HG03558 (cell line): ENCODE data around the gene CHST4.
"Not testable (repeated sequence)": the region's sequence is repeated elsewhere in the genome, so short reads cannot be mapped to it uniquely, and the experiment has no call there.

Experiments used
- ATAC-seq: cut with Tn5 transposase; IDR thresholded peaks from one replicate; pipeline ENCODE4 v1.9.1; 2021; ENCODE audit warnings: moderate number of reproducible peaks; ENCODE audit not compliant: unreplicated experiment; ENCODE audit errors: extremely low read depth

CHST4 gene

DNA sequence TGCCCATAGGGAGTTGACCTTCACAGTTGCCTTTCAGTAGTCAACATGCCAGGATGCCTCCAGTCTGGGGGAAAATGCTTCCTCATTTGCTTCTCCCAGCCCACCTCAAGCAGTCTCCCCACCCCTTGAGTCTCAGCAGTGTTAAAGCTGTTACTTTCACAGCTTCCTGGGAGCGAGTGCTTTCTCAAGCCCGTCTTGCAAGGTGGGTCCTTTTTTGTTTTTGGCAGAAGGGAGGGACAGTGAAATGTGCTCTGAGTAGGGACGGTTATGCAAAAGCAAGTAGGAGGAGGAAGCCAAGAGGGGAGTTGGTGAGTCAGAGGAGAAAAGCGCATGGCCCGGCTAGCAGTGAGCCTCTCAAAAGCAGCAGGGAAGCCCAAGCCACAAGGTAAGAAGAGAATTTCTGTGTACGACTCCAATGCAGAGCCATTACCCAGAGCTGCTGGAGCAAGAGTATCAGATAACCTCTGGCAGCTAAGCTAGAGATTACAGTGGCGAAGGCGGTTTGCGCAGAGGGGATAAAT, at the start of gene CHST4:
Gene CHST4 (plus strand): TSS at position 316 of the 521 bp plus-strand sequence. CDS start 10,252 bp downstream, outside the sequence.
- ATAC-seq, result no peak

DNA sequence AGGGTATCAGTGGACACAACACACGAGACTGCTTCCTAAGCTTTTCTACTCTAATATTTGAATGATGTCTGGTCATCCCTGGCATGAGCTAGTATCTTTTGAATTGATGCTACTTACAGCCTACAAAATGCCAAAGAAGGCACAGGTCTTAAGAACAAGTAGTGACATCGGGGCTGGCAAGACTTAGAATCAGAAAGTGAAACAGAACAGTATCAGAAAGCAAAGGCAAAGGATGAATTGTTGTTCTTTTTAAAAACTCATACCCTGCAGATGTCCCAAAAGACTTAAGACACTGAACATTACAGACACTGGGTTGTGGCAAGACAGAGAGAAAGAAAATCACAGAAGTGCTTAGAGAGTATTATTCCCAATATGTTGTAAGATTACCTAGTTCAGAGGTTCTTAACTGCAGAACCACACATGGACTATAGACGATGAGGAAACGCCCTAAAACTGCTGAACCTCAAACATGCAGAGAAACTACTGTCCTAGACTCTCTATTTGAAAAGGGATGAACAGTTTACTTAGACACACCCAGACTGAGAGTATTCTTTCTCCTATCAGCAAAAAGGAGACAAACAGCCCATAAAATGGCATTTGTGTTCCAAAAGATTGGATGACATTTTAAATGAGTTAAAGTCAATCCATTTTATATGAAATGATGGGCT, 49.6 kb upstream of the CHST4 start:
- no peak for ATAC-seq

DNA sequence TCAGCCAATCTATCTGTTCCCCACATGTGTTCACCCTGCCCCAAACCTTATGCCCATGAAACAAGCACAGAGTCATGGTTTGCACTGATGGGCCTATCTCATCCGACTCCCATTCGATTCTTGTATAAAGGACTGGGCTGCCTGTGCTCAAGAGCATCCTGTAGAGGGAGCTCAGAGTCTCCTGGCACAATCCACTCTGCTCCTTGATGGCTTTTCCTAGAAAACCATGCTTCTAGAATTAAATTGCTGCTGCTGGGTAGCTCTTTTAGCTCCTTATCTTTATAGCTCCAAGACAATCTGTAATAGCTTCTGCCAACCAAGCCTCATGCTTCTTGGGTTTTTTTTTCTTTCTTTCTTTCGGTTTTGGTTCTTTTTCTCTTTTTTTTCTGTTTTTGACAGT, 46.8 kb upstream of the CHST4 start:
- ATAC-seq, result no peak

GRCh38 chr16:71480956-71481355, 45.3 kb upstream of the CHST4 start:
- no peak for ATAC-seq

- ATAC-seq, result no peak
These were observed 43.7 kb upstream of the CHST4 start for GRCh38 chr16:71482569-71482968.

GRCh38 chr16:71484006-71484893, 42.0 kb upstream of the CHST4 start:
- ATAC-seq, result peak; percentile 68

GRCh38 chr16:71489122-71489521, 37.1 kb upstream of the CHST4 start, which contains the start of gene ZNF19:
TSS of gene ZNF19 (minus strand) at chr16:71489324. CDS start at chr16:71482114, 7,210 bp downstream.
- ATAC-seq, result no peak

- ATAC-seq, result no peak
These were observed 35.9 kb upstream of the CHST4 start for GRCh38 chr16:71490361-71490760.

GRCh38 chr16:71491054-71491453, 35.2 kb upstream of the CHST4 start:
- no peak for ATAC-seq

- no peak for ATAC-seq
These were observed 33.4 kb upstream of the CHST4 start for GRCh38 chr16:71492786-71493185.

DNA sequence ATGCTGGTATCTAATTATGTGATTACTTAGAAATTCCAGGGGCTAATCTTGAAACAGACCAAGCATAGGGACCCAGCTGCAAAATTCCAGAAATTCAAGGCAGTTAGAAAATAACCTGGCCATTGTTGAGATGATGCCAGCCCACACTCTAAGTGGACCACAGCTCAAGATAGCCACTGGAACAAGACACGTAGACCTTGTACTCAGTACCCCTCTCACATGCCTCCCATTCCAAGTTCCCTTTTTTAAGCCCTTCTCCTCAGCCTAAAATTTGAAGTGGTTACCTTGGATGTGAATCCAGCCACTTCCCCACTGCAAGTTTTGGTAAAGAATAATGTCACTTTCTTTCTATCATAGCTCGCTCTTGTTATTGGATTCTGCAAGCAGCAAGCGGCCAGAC, 33.0 kb upstream of the CHST4 start:
- ATAC-seq, result no peak

DNA sequence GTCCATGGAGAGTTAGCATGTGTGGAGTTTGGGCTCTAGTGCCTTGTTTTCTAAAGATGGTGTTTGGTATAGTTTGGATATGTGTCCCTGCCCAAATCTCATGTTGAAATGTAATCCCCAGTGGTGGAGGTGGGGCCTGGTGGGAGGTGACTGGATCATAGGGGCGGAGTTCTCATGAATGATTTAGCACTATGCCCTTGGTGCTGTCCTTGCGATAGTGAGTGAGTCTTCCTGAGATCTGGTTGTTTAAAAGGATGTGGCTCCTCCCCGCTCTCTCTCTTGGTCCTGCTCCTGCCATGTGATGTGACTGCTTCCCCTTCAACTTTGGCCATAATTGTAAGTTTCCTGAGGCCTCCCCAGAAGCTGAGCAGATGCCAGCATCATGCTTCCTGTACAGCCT, 28.2 kb upstream of the CHST4 start:
- ATAC-seq, result no peak

GRCh38 chr16:71499775-71500364, 26.4 kb upstream of the CHST4 start:
- ATAC-seq, result no peak

DNA sequence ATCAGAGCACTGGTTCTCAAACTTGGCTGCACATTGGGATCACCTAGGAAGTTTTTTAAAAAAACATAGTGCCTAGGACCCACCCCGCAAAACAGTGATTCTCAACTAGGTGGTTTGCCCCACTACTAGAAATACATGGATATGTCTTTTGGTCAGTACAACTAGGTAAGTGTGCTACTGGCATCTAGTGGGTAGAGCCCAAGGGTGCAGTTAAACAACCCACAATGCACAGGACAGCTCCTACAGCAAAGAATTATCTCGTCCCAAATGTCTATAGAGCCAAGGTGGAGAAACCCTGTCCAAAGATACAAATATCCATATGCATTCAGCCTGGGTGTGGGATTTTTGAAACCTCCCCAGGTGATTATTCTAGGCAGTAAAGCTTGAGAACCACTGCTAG, 25.3 kb upstream of the CHST4 start:
- ATAC-seq, result no peak

GRCh38 chr16:71501547-71501946, 24.7 kb upstream of the CHST4 start:
- ATAC-seq, result no peak

- ATAC-seq, result not testable (repeated sequence)
These were observed 22.2 kb upstream of the CHST4 start for GRCh38 chr16:71504051-71504450.

GRCh38 chr16:71504901-71505300, 21.3 kb upstream of the CHST4 start:
- ATAC-seq, result no peak

GRCh38 chr16:71507061-71507460, 19.2 kb upstream of the CHST4 start:
- ATAC-seq, result no peak

- ATAC-seq, result no peak
These were observed 12.9 kb upstream of the CHST4 start for GRCh38 chr16:71513302-71513701.

GRCh38 chr16:71514476-71514875, 11.8 kb upstream of the CHST4 start:
- ATAC-seq, result no peak

GRCh38 chr16:71515026-71515425, 11.2 kb upstream of the CHST4 start:
- ATAC-seq, result no peak
